HG02759 (cell line): ENCODE measurements around the gene ZNF8.
"Not testable (repeated sequence)": the region's sequence is repeated elsewhere in the genome, so short reads cannot be mapped to it uniquely, and the experiment has no call there.

ENCODE experiments used
- ATAC-seq: cut with Tn5 transposase; IDR thresholded peaks from one replicate; pipeline ENCODE4 v1.9.1; 2021; ENCODE audit warnings: mild to moderate bottlenecking, moderate library complexity; ENCODE audit not compliant: unreplicated experiment

ZNF8 gene

GRCh38 chr19:58294743-58295374 is 16.1 kb downstream of the ZNF8 start:
- ATAC-seq = no peak

DNA sequence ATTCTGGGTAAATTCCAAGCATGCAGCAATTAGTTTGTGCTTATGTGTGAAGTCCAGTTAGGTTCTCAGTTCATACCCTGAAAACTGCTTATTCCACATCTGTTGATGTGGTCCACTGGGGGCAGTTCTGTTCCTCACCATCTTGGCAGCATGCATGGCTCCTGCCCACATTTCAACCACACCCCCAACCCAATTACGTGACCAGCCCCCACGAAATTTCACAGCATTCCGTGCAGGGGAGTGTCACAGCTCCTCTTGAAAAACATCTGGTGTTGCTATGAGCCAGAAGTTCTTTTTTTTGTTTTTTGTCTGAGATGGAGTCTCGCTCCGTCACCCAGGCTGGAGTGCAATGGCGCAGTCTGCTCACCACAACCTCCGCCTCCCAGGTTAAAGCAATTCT is 17.3 kb downstream of the ZNF8 start:
- ATAC-seq = no peak

GRCh38 chr19:58300620-58301019 is 21.9 kb downstream of the ZNF8 start:
- ATAC-seq = no peak

- ATAC-seq = no peak
Measured at GRCh38 chr19:58304255-58304654, 25.5 kb downstream of the ZNF8 start.

GRCh38 chr19:58304748-58305064 is 26.0 kb downstream of the ZNF8 start:
- ATAC-seq = no peak

DNA sequence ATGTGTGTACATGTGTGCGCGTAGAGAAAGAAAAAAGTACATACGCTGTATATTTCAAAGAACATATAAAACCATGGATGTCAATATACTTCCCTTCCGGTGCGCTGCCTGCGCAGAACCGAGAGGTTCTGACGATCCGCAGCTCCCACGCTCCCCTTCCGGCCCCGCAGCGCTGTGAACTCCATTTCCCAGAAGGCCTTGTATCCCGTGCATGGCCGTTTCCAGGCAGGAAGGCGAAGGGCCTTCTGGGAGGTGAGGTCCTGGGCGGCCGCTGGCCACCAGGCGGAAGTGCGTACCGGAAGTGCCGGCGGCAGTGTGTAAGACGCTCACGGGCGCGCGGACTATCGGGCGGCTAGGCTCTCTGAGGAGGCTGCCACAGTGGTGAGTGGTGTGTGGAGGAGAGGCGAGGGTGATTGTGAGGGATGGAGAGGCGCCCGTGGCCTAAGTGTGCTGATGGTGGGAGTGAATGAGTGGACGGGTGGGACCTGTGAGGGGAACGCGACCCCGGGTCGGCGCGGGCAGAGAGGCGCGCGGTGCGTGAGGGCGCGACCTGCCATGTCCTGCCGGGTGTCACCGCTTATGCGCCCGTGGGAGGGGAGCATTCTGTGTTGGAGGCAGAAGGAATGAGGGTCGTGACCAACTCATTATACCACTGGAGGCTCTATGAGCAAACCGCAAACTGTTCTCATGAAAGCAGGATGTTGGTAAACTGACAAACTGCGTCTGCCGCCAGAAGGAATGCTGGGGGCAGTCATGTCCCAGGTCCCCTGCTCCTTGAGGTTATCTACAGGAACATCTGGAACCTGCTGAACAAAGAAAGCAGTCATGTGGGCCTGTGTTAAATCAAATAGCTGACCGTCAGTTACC is 26.5 kb downstream of the ZNF8 start, which contains the start of gene ERVK3-1:
Gene ERVK3-1, plus strand, starts transcription at position 313 of the 867 bp plus-strand sequence. CDS start 6,792 bp downstream, outside the sequence.
- ATAC-seq = peak; percentile 99

DNA sequence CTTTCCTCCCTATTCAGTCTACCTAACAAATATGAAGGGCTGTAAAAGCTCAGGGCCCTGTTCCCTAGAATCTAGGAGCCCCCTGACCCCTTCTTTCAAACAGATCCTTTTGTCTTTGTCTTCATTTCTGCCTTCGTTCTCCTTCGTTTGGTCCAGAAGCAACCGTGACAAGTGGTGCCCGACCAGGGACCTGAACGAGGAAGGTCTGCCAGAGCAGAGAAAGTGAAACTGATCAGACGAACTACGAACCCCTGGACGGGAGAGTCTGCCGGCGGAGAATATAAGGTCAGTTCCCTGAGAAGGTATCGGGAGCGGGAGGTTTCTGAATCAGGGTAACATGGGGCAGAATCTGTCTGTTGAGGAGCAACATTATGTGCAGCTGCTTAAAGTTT is 27.2 kb downstream of the ZNF8 start:
- no peak for ATAC-seq

DNA sequence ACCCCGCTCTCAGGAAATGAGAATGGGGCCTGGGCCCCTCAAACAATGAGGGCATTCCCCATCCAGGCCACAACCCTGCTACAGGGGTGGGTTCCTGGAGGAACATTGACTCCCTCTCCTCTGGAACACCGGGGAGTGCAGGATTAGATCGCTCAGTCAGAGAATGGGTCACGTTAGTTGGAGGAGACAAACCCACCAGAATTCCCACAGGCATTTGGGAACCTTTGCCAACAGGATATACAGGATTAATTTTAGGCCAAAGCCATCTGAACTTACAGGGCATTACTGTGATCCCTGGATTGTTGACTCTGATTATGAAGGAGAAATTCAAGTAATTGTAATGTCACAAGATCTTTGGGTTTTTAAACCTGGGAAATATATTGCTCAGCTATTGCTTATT is 29.0 kb downstream of the ZNF8 start:
- ATAC-seq = no peak

GRCh38 chr19:58310685-58311084 is 31.9 kb downstream of the ZNF8 start:
- ATAC-seq = not testable (repeated sequence)

DNA sequence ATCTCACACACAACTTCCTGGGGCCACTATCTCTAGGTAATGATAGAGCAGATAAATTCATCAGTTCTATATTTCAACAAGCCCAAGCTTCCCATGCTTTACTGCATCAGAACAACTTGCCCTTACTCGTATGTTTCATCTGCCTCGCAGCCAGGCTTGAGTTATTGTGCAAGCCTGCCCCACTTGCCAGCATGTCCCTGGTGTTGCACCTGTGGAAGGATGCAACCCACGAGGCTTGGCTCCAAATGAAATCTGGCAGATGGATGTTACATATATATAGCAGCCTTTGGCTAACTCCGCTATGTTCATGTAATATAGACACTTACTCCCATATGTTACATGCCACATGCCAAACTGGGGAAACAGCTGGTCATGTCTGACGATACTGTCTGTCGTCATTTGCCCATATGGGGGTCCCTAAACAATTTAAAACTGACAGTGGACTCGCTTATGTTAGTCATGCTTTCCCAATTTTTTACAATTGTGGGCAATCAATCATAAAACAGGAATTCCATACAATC is 32.6 kb downstream of the ZNF8 start:
- ATAC-seq = no peak

DNA sequence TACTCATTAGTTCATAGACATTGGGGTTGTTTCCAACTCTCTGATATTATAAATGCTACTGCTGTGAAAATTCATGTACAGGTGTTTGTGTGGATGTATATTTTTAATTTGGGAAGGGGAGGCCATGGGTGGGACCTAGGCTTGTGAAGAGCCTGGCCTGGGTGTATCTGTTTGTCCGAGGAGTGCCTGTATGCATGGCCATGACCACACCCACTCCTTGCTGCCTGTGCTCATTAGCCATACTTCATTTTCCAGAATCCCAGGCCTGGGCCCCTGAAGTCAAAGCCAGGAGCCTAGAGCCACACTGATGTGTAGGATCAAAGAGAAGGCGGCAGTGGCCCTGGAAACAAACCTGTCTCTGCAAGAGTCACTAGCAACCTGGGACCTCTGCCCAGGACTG is 36.8 kb downstream of the ZNF8 start:
- ATAC-seq = no peak

GRCh38 chr19:58317476-58318072 is 38.8 kb downstream of the ZNF8 start:
- no peak for ATAC-seq

DNA sequence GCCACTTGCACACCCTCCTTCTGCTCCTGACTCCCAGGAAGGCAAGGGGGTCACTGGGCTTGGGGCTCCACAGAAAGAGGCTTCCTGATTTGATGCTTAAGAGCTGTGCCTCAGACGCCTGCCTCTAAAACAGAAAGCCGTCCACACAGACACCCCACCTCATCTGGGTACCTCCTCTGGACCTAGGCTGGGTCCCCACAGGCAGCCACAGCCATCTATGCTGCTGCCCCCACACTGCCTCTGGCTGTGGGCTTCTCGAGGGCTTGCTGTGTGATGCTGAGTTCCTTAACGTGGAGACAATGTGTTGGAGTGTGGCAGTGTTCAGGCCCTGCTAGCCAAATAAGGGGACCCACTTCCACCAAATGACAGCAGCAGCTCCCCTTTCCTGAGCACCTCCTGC is 39.5 kb downstream of the ZNF8 start:
- ATAC-seq = no peak

- ATAC-seq = no peak
Measured at GRCh38 chr19:58319241-58319640, 40.5 kb downstream of the ZNF8 start.

- ATAC-seq = no peak
Measured at GRCh38 chr19:58325311-58326022, 46.7 kb downstream of the ZNF8 start.

DNA sequence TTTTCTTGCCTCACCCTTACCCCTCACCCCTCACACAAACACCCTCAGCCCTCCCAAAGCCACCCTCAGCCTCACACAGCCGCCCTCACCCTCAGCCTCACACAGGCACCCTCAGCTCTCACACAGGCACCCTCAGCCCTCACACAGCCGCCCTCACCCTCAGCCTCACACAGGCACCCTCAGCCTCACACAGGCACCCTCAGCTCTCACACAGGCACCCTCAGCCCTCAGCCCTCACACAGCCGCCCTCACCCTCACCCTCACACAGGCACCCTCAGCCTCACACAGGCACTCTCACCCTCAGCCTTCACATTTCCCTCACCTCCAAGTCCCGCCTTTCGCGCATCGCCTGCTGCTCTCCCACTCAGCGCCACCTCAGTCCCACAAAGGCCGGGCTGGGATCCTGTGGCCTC is 47.8 kb downstream of the ZNF8 start:
- no peak for ATAC-seq

DNA sequence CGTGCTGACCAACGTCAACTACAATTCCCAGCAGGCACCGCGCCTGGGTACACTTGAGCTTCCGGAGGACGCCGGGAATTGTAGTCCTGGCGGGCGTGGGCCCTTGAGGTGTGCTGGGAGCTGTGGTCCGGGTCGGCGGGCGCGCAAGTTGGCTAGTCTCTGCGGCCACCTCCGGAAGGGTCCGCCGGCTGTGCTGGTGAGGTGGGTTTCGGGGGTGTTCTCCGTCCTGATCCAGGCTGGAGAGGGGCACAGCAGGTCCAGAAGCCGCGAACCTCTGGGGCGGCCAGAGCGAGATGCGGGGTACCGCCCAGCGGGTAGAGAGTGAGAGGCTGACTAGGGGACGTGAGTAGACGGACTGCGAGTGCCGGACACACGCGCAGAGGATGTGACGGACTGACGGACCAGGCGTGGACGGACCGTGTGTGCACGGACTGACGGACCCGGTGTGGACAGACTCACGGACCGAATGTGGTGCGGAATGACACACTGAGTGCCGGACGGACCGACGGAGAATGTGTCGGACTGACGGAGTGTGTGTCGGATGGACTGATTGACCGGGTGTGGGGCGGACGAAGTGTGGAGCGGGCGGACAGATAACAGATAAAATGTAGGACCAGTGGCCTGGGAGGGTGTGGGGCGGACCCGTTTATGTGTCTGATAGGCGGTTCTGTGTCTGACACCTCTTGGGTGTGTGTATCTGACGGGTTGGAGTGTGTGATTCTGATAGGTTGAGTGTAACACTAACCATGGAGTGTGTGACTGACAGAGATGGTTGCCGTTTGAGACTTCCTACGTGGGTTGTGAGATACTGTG is 48.4 kb downstream of the ZNF8 start, which contains the start of gene ZSCAN22:
Gene ZSCAN22, plus strand, starts transcription at position 81 of the 813 bp plus-strand sequence. CDS start 7,809 bp downstream, outside the sequence.
- ATAC-seq = peak; percentile 96

GRCh38 chr19:58328999-58329398 is 50.2 kb downstream of the ZNF8 start:
- no peak for ATAC-seq

DNA sequence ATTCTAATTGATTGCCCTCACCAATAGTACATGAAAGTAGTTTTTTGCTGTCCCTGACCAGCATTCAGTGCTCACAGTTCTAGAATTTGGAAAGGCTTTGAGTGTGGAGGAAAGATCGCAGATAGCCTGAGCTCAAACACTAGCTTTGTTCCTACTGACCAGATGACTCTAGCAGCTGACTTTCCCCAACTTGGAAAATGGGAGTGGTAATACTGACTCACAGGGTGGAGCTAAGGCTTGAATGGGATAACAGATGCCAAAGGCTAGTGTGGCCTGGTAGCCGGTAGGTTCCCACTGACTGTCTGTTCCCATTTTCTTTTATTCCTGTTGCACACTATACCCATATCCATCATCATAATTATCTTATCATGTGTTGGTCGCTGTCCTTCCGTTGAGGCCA is 51.7 kb downstream of the ZNF8 start:
- ATAC-seq = no peak

- ATAC-seq = no peak
Measured at GRCh38 chr19:58332697-58333096, 53.9 kb downstream of the ZNF8 start.
